ENCODE data around the gene CAST. TPM values are rescaled to one million over a fixed set of nuclear protein-coding genes. Genes with fewer than 3 reads are reported as not detected.
A peak's percentile ranks its signal among the peaks of the same experiment; 100 is the strongest.

The CAST gene
- total RNA-seq, 1 donor from 2014 or later: 287 TPM

GRCh38 chr5:96648593-96648992 is 13.6 kb upstream of the CAST start:
- Histone ChIP-seq H3K4me1 (ENCODE audit: insufficient read depth, low read length) (peaks cover 10% of the 10 kb centered on the region), H3K9ac (ENCODE audit: low read length) (no peak overlapping the region), H3K27ac (ENCODE audit: low read depth, low read length) (no peak overlapping the region), H4K20me1 (ENCODE audit: insufficient read depth, low read length) (no peaks in the 10 kb centered on the region), H3K36me3 (ENCODE audit: insufficient read depth, low read length) (no peaks in the 10 kb centered on the region), H3K4me2 (ENCODE audit: low read length) (no peak overlapping the region), H3K9me3 (ENCODE audit: insufficient read depth, low read depth, low read length) (no peaks in the 10 kb centered on the region), H3K4me3 (ENCODE audit: insufficient read depth, low read depth, low read length) (no peak overlapping the region), H3K79me2 (ENCODE audit: insufficient read depth, low read length) (no peaks in the 10 kb centered on the region), H2AFZ (ENCODE audit: low read depth, low read length) (no peak overlapping the region), H3K27me3 (ENCODE audit: insufficient read depth, low read length) (no peaks in the 10 kb centered on the region)
- H3K4me3 Mint-ChIP-seq (ENCODE audit: unreplicated experiment): no peak overlapping the region
- FAIRE-seq: no peak
- H3K4me1 Mint-ChIP-seq (ENCODE audit: low read depth, unreplicated experiment): peaks cover 21% of the 10 kb centered on the region
- H3K9me3 Mint-ChIP-seq (ENCODE audit: unreplicated experiment): no peaks in the 10 kb centered on the region
- no peak for TF ChIP-seq EZH2 (IDR thresholded peaks at IDR 0.05; ENCODE audit: insufficient read depth, low read length)
- TF ChIP-seq CTCF (IDR thresholded peaks at IDR 0.05; ENCODE audit: insufficient read depth, low read depth, low read length): no peak
- H3K36me3 Mint-ChIP-seq (ENCODE audit: low read depth, unreplicated experiment): no peaks in the 10 kb centered on the region
- no peak for DNase-seq (ENCODE audit: low read depth)
- H3K27ac Mint-ChIP-seq (ENCODE audit: unreplicated experiment): no peak overlapping the region
- peaks cover 3% of the 10 kb centered on the region for H3K27me3 Mint-ChIP-seq (ENCODE audit: low read depth, unreplicated experiment)

DNA sequence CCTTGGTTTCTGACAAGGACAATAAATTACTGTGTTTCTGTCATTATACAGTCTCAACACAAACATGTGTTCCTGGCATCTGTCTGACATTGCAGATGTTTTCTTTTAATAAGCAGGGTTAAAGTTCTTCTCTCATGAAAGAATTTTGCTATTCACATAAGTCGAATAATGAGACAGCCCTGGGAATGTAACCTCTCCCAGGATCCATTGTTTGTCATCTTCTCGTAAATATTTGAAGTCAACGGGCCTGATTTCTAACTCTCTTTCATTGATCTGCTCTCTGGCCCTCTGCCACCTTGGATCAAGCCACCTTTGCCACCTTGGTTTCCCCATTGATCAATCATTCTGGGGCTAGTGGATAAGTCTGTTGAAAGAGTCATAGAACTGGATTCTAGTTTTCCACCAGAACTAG is 12.9 kb upstream of the CAST start:
- Mint-ChIP-seq H3K4me1 (ENCODE audit: low read depth, unreplicated experiment) (peaks cover 21% of the 10 kb centered on the region), H3K36me3 (ENCODE audit: low read depth, unreplicated experiment) (no peaks in the 10 kb centered on the region), H3K27ac (ENCODE audit: unreplicated experiment) (no peak overlapping the region), H3K4me3 (ENCODE audit: unreplicated experiment) (no peak overlapping the region), H3K9me3 (ENCODE audit: unreplicated experiment) (no peaks in the 10 kb centered on the region), H3K27me3 (ENCODE audit: low read depth, unreplicated experiment) (peaks cover 3% of the 10 kb centered on the region)
- H3K4me1 ChIP-seq (ENCODE audit: insufficient read depth, low read length): peaks cover 10% of the 10 kb centered on the region
- H3K79me2 ChIP-seq (ENCODE audit: insufficient read depth, low read length): no peaks in the 10 kb centered on the region
- no peak for DNase-seq (ENCODE audit: low read depth)
- H3K36me3 ChIP-seq (ENCODE audit: insufficient read depth, low read length): no peaks in the 10 kb centered on the region
- no peak overlapping the region for H3K9ac ChIP-seq (ENCODE audit: low read length)
- no peaks in the 10 kb centered on the region for H3K27me3 ChIP-seq (ENCODE audit: insufficient read depth, low read length)
- no peak overlapping the region for H3K4me3 ChIP-seq (ENCODE audit: insufficient read depth, low read depth, low read length)
- no peak for TF ChIP-seq CTCF (IDR thresholded peaks at IDR 0.05; ENCODE audit: insufficient read depth, low read depth, low read length)
- no peak for TF ChIP-seq EZH2 (IDR thresholded peaks at IDR 0.05; ENCODE audit: insufficient read depth, low read length)
- H3K27ac ChIP-seq (ENCODE audit: low read depth, low read length): no peak overlapping the region
- H2AFZ ChIP-seq (ENCODE audit: low read depth, low read length): no peak overlapping the region
- no peaks in the 10 kb centered on the region for H3K9me3 ChIP-seq (ENCODE audit: insufficient read depth, low read depth, low read length)
- H4K20me1 ChIP-seq (ENCODE audit: insufficient read depth, low read length): no peaks in the 10 kb centered on the region
- FAIRE-seq: no peak
- no peak overlapping the region for H3K4me2 ChIP-seq (ENCODE audit: low read length)

GRCh38 chr5:96649681-96650540 is 12.3 kb upstream of the CAST start:
- Mint-ChIP-seq H3K27ac (ENCODE audit: unreplicated experiment) (no peak overlapping the region), H3K27me3 (ENCODE audit: low read depth, unreplicated experiment) (peaks cover 3% of the 10 kb centered on the region), H3K4me1 (ENCODE audit: low read depth, unreplicated experiment) (peaks cover 21% of the 10 kb centered on the region), H3K36me3 (ENCODE audit: low read depth, unreplicated experiment) (no peaks in the 10 kb centered on the region), H3K9me3 (ENCODE audit: unreplicated experiment) (no peaks in the 10 kb centered on the region), H3K4me3 (ENCODE audit: unreplicated experiment) (no peak overlapping the region)
- Histone ChIP-seq H3K27me3 (ENCODE audit: insufficient read depth, low read length) (no peaks in the 10 kb centered on the region), H3K4me3 (ENCODE audit: insufficient read depth, low read depth, low read length) (no peak overlapping the region), H3K36me3 (ENCODE audit: insufficient read depth, low read length) (no peaks in the 10 kb centered on the region), H2AFZ (ENCODE audit: low read depth, low read length) (peak overlapping the region; percentile 39), H3K9me3 (ENCODE audit: insufficient read depth, low read depth, low read length) (no peaks in the 10 kb centered on the region), H3K4me1 (ENCODE audit: insufficient read depth, low read length) (peaks cover 10% of the 10 kb centered on the region), H3K79me2 (ENCODE audit: insufficient read depth, low read length) (no peaks in the 10 kb centered on the region), H3K27ac (ENCODE audit: low read depth, low read length) (no peak overlapping the region), H3K9ac (ENCODE audit: low read length) (no peak overlapping the region), H4K20me1 (ENCODE audit: insufficient read depth, low read length) (no peaks in the 10 kb centered on the region), H3K4me2 (ENCODE audit: low read length) (no peak overlapping the region)
- TF ChIP-seq CTCF (IDR thresholded peaks at IDR 0.05; ENCODE audit: insufficient read depth, low read depth, low read length): no peak
- TF ChIP-seq EZH2 (IDR thresholded peaks at IDR 0.05; ENCODE audit: insufficient read depth, low read length): no peak
- FAIRE-seq: no peak
- DNase-seq (ENCODE audit: low read depth): no peak

Data from astrocyte (in vitro differentiated cells and primary cell).